Stomach (tissue), 4 donors: ENCODE data around the gene SLC16A8.

ENCODE experiments used
- CTCF ChIP-seq, 7 experiments: fragments of 450-650 bp in 4 of 7; fragments of 200-600 bp in 3 of 7; sonication (generic) in 3 of 7; IDR thresholded peaks; one replicate each; pipeline ENCODE4 v1.5.1; 2016 to 2019; ENCODE audit warnings: antibody characterized with exemption in 7 of 7, control low read depth in 2 of 7, mild to moderate bottlenecking in 1 of 7
- EP300 ChIP-seq: sonication (generic); formaldehyde crosslinking; IDR thresholded peaks from one replicate; pipeline ENCODE4 v1.6.1; 2017; ENCODE audit warnings: antibody characterized with exemption
- POLR2A ChIP-seq, 4 donors: fragments of 450-650 bp; IDR thresholded peaks; one replicate each; pipeline ENCODE4 v1.6.1; 2016; ENCODE audit warnings: antibody characterized with exemption in 4 of 4, control low read depth in 2 of 4, mild to moderate bottlenecking in 1 of 4, moderate library complexity in 1 of 4
- POLR2AphosphoS5 ChIP-seq, 3 donors: sonication (generic); formaldehyde crosslinking; IDR thresholded peaks; one replicate each; pipeline ENCODE4 v1.6.1; 2016; ENCODE audit warnings: antibody characterized with exemption in 3 of 3

GRCh38 chr22:38075105-38075825, 8.7 kb downstream of the SLC16A8 start:
- TF ChIP-seq POLR2A (IDR thresholded peaks at IDR 0.05): no peak
- no peak for TF ChIP-seq CTCF (IDR thresholded peaks at IDR 0.05)
- TF ChIP-seq POLR2AphosphoS5 (IDR thresholded peaks at IDR 0.05): no peak
- no peak for TF ChIP-seq EP300
